HEK293 (cell line): ENCODE data around the gene LOX.

Experiments used
- CTCF ChIA-PET: fragments of 350-600 bp; formaldehyde crosslinking; extraction: SDS; loops from one replicate; lab custom pipeline; 2021; ENCODE audit warnings: antibody characterized with exemption; lab: Yijun Ruan, JAX
- POLR2A ChIA-PET: fragments of 300-600 bp; formaldehyde crosslinking; extraction: SDS; loops from one replicate; lab custom pipeline; 2020; ENCODE audit warnings: antibody characterized with exemption, inconsistent platforms; lab: Yijun Ruan, JAX
- H3K27ac ChIP-seq: fragments of 200-500 bp; sonication (Bioruptor generic); 2 replicates; pipeline ENCODE4 v1.5.1; 2014; ENCODE audit warnings: low read depth, low read length, control low read depth, inconsistent platforms; ENCODE audit errors: extremely low read depth
- H3K36me3 ChIP-seq, 2 experiments: fragments of 200-500 bp in 1 of 2; sonication (Bioruptor generic) in 1 of 2; 1 replicate in 1 of 2; 2 replicates in 1 of 2; pipeline ENCODE4 v1.5.1; 2014 to 2017; ENCODE audit warnings: inconsistent platforms in 2 of 2, low read length in 2 of 2; ENCODE audit not compliant: control insufficient read depth in 2 of 2, insufficient read depth in 1 of 2
- H3K4me1 ChIP-seq: fragments of 200-500 bp; sonication (Bioruptor generic); 2 replicates; pipeline ENCODE4 v1.5.1; 2014; ENCODE audit warnings: mild to moderate bottlenecking, low read length, inconsistent platforms; ENCODE audit not compliant: control insufficient read depth, insufficient read depth
- H3K4me3 ChIP-seq: 2 replicates; pipeline ENCODE4 v1.5.1; 2011; ENCODE audit warnings: low read depth, mild to moderate bottlenecking, control low read depth, low read length, moderate library complexity
- H3K9me3 ChIP-seq: fragments of 200-500 bp; sonication (Bioruptor generic); 2 replicates; pipeline ENCODE4 v1.5.1; 2014; ENCODE audit warnings: low read depth, low read length, inconsistent platforms; ENCODE audit not compliant: control insufficient read depth, insufficient read depth
- GLI2 ChIP-seq: fragments of 450-650 bp; formaldehyde crosslinking; IDR thresholded peaks from 2 replicates; pipeline ENCODE4; 2017; ENCODE audit warnings: missing biosample characterization, missing genetic modification characterization, low read depth, borderline replicate concordance
- KLF1 ChIP-seq: fragments of 450-650 bp; formaldehyde crosslinking; IDR thresholded peaks from 2 replicates; pipeline ENCODE4 v1.5.1; 2016; ENCODE audit warnings: missing biosample characterization, missing genetic modification characterization
- KLF16 ChIP-seq: fragments of 450-650 bp; formaldehyde crosslinking; IDR thresholded peaks from 2 replicates; pipeline ENCODE4 v1.5.1; 2017; ENCODE audit warnings: missing biosample characterization, missing genetic modification characterization
- MZF1 ChIP-seq: fragments of 450-650 bp; formaldehyde crosslinking; IDR thresholded peaks from 2 replicates; pipeline ENCODE4 v1.5.1; 2017; ENCODE audit warnings: missing biosample characterization, missing genetic modification characterization, borderline replicate concordance
- SP3 ChIP-seq: fragments of 450-650 bp; formaldehyde crosslinking; IDR thresholded peaks from 2 replicates; pipeline ENCODE4 v1.5.1; 2016; ENCODE audit warnings: missing biosample characterization, missing genetic modification characterization
- SP7 ChIP-seq: fragments of 450-650 bp; formaldehyde crosslinking; IDR thresholded peaks from 2 replicates; pipeline ENCODE4 v1.5.1; 2016; ENCODE audit warnings: missing biosample characterization, missing genetic modification characterization
- ZBTB17 ChIP-seq: fragments of 450-650 bp; formaldehyde crosslinking; IDR thresholded peaks from 2 replicates; pipeline ENCODE4 v1.5.1; 2016; ENCODE audit warnings: missing biosample characterization, missing genetic modification characterization
- ZNF24 ChIP-seq: fragments of 450-650 bp; formaldehyde crosslinking; IDR thresholded peaks from 2 replicates; pipeline ENCODE4 v1.5.1; 2016; ENCODE audit warnings: missing biosample characterization, missing genetic modification characterization
- ZNF248 ChIP-seq: fragments of 450-650 bp; formaldehyde crosslinking; IDR thresholded peaks from 2 replicates; pipeline ENCODE4 v1.5.1; 2017; ENCODE audit warnings: missing biosample characterization, missing genetic modification characterization
- ZNF274 ChIP-seq, 2 experiments: fragments of 200-500 bp in 1 of 2; fragments of 450-650 bp in 1 of 2; sonication (Bioruptor generic) in 1 of 2; formaldehyde crosslinking in 1 of 2; IDR thresholded peaks; 2 replicates each; pipeline versions ENCODE4 v1.5.1 to v1.6.1; 2014 to 2016; ENCODE audit warnings: borderline replicate concordance in 1 of 2, inconsistent platforms in 1 of 2, low read length in 1 of 2, missing biosample characterization in 1 of 2, missing genetic modification characterization in 1 of 2
- ZNF292 ChIP-seq: fragments of 450-650 bp; formaldehyde crosslinking; IDR thresholded peaks from 2 replicates; pipeline ENCODE4 v1.5.1; 2016; ENCODE audit warnings: low read depth, missing biosample characterization, missing genetic modification characterization, borderline replicate concordance
- ZNF423 ChIP-seq: fragments of 450-650 bp; formaldehyde crosslinking; IDR thresholded peaks from 2 replicates; pipeline ENCODE4 v1.5.1; 2016; ENCODE audit warnings: missing biosample characterization, missing genetic modification characterization
- ZNF48 ChIP-seq: fragments of 450-650 bp; formaldehyde crosslinking; IDR thresholded peaks from 2 replicates; pipeline ENCODE4 v1.5.1; 2016; ENCODE audit warnings: missing biosample characterization, missing genetic modification characterization
- ZNF560 ChIP-seq: fragments of 450-650 bp; formaldehyde crosslinking; IDR thresholded peaks from 2 replicates; pipeline ENCODE4 v1.5.1; 2017; ENCODE audit warnings: missing biosample characterization, missing genetic modification characterization, borderline replicate concordance
- ZNF626 ChIP-seq: fragments of 450-650 bp; sonication (Bioruptor Pico); formaldehyde crosslinking; IDR thresholded peaks from 2 replicates; pipeline ENCODE4 v1.5.1; 2018; ENCODE audit warnings: missing biosample characterization, missing genetic modification characterization, inconsistent platforms
- ZNF629 ChIP-seq: fragments of 450-650 bp; formaldehyde crosslinking; IDR thresholded peaks from 2 replicates; pipeline ENCODE4 v1.5.1; 2017; ENCODE audit warnings: missing biosample characterization, missing genetic modification characterization
- ZNF670 ChIP-seq: fragments of 450-650 bp; formaldehyde crosslinking; IDR thresholded peaks from 2 replicates; pipeline ENCODE4 v1.5.1; 2016; ENCODE audit warnings: missing biosample characterization, missing genetic modification characterization, low read depth
- ZNF843 ChIP-seq: fragments of 450-650 bp; formaldehyde crosslinking; IDR thresholded peaks from 2 replicates; pipeline ENCODE4 v1.5.1; 2016; ENCODE audit warnings: missing biosample characterization, missing genetic modification characterization
- TF ChIP-seq, protein P1 (sequence below): fragments of 450-650 bp; formaldehyde crosslinking; IDR thresholded peaks from 2 replicates; pipeline ENCODE4 v1.5.1; 2017; ENCODE audit warnings: missing biosample characterization, missing genetic modification characterization
- TF ChIP-seq, protein P2 (sequence below): fragments of 450-650 bp; formaldehyde crosslinking; IDR thresholded peaks from 2 replicates; pipeline ENCODE4 v1.5.1; 2016; ENCODE audit warnings: missing biosample characterization, missing genetic modification characterization, low read depth
- TF ChIP-seq, protein P3 (sequence below): fragments of 450-650 bp; formaldehyde crosslinking; IDR thresholded peaks from 2 replicates; pipeline ENCODE4 v1.5.1; 2016; ENCODE audit warnings: missing biosample characterization, missing genetic modification characterization
- TF ChIP-seq, protein P4 (sequence below): fragments of 450-650 bp; formaldehyde crosslinking; conservative IDR thresholded peaks from 2 replicates; pipeline ENCODE4 v1.5.1; 2016; ENCODE audit warnings: low read depth, missing biosample characterization, missing genetic modification characterization

The LOX gene

DNA sequence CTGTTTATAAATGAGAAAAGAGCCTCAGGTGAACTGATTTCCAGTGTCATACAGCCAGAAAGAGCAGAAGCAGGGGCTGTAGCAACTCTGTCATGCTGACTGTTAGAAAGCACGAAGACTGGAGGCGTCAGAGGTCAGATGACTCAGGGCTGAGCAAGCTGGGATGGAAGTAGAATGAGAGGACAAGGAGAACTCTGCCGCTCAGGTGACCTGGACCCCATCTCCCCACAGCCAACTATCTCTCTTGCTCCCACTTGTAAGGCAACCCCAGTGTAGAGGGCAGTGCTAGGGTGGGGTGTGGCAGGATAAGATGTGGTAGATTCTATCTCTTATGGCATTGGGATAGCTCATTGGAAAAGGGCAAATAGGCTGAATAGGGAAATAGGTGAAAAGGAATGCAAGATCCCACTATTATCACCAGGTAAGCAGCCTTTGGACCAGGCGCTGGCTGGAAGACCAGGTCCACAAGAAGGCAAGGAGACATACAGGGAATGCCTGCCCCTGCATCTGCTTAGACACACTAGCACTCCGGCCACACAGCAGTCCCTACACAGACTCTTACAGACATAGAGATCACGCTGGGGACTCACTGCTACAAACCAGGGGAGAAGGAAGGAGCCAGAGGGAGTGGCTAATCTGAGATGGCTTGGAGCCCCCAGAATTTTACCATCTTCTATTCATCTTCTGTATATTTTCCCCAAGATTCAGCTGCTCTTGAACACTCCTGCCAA is 21.2 kb upstream of the LOX start (continued):
- TF ChIP-seq, protein P1, sequence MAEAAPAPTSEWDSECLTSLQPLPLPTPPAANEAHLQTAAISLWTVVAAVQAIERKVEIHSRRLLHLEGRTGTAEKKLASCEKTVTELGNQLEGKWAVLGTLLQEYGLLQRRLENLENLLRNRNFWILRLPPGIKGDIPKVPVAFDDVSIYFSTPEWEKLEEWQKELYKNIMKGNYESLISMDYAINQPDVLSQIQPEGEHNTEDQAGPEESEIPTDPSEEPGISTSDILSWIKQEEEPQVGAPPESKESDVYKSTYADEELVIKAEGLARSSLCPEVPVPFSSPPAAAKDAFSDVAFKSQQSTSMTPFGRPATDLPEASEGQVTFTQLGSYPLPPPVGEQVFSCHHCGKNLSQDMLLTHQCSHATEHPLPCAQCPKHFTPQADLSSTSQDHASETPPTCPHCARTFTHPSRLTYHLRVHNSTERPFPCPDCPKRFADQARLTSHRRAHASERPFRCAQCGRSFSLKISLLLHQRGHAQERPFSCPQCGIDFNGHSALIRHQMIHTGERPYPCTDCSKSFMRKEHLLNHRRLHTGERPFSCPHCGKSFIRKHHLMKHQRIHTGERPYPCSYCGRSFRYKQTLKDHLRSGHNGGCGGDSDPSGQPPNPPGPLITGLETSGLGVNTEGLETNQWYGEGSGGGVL (tag by site-specific recombination): no peak
- TF ChIP-seq GLI2 (tag by site-specific recombination): no peak
- no peak for TF ChIP-seq ZBTB17 (tag by site-specific recombination)
- TF ChIP-seq ZNF843 (tag by site-specific recombination): no peak
- no peak for TF ChIP-seq KLF16 (tag by site-specific recombination)
- no peak for TF ChIP-seq ZNF423 (tag by site-specific recombination)
- TF ChIP-seq, protein P2, sequence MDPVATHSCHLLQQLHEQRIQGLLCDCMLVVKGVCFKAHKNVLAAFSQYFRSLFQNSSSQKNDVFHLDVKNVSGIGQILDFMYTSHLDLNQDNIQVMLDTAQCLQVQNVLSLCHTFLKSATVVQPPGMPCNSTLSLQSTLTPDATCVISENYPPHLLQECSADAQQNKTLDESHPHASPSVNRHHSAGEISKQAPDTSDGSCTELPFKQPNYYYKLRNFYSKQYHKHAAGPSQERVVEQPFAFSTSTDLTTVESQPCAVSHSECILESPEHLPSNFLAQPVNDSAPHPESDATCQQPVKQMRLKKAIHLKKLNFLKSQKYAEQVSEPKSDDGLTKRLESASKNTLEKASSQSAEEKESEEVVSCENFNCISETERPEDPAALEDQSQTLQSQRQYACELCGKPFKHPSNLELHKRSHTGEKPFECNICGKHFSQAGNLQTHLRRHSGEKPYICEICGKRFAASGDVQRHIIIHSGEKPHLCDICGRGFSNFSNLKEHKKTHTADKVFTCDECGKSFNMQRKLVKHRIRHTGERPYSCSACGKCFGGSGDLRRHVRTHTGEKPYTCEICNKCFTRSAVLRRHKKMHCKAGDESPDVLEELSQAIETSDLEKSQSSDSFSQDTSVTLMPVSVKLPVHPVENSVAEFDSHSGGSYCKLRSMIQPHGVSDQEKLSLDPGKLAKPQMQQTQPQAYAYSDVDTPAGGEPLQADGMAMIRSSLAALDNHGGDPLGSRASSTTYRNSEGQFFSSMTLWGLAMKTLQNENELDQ: no peak
- no peak for TF ChIP-seq ZNF248 (tag by site-specific recombination)

DNA sequence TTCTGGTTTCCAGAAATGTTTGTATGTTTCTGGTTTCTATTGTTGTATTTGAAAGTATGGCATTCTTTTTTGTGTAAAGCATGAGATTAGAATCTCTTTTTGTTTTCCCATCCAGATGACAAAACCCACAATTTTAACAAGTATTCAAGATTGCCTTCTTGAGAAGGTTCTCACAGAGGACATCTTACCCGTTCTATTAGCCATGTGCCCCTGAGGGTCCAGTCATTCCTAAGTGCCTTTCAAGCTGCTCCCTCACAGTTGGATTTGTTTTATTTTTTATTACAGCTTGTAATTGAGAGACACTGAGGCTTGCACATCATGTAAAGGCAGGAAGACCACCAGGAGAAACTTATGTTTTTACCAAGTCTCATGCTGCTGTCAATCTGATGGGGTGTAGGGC is 19.3 kb upstream of the LOX start:
- no peak overlapping the region for H3K27ac ChIP-seq
- H3K4me3 ChIP-seq: no peak overlapping the region
- H3K4me1 ChIP-seq: no peaks in the 10 kb centered on the region
- no peaks in the 10 kb centered on the region for H3K36me3 ChIP-seq
- no peaks in the 10 kb centered on the region for H3K9me3 ChIP-seq
- POLR2A ChIA-PET: no interaction called here
- CTCF ChIA-PET: interaction anchor here (0.6 to 0.7 kb wide), 2 partner anchors 23 to 59 kb away, joined by 3 read pairs; no protein-coding TSS in a partner anchor
- TF ChIP-seq ZNF670 (tag by site-specific recombination): no peak
- no peak for TF ChIP-seq ZNF629 (tag by site-specific recombination)
- no peak for TF ChIP-seq ZNF274 (IDR thresholded peaks at IDR 0.05; ENCODE audit: low read length)
- no peak for TF ChIP-seq ZNF274 (tag by site-specific recombination; IDR thresholded peaks at IDR 0.05; ENCODE audit: borderline replicate concordance)
- TF ChIP-seq SP3 (tag by site-specific recombination): no peak
- TF ChIP-seq KLF1 (tag by site-specific recombination): no peak
- TF ChIP-seq, protein P3, sequence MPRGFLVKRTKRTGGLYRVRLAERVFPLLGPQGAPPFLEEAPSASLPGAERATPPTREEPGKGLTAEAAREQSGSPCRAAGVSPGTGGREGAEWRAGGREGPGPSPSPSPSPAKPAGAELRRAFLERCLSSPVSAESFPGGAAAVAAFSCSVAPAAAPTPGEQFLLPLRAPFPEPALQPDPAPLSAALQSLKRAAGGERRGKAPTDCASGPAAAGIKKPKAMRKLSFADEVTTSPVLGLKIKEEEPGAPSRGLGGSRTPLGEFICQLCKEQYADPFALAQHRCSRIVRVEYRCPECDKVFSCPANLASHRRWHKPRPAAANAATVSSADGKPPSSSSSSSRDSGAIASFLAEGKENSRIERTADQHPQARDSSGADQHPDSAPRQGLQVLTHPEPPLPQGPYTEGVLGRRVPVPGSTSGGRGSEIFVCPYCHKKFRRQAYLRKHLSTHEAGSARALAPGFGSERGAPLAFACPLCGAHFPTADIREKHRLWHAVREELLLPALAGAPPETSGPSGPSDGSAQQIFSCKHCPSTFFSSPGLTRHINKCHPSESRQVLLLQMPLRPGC (tag by site-specific recombination): no peak
- no peak for TF ChIP-seq ZNF843 (tag by site-specific recombination)
- TF ChIP-seq, protein P4, sequence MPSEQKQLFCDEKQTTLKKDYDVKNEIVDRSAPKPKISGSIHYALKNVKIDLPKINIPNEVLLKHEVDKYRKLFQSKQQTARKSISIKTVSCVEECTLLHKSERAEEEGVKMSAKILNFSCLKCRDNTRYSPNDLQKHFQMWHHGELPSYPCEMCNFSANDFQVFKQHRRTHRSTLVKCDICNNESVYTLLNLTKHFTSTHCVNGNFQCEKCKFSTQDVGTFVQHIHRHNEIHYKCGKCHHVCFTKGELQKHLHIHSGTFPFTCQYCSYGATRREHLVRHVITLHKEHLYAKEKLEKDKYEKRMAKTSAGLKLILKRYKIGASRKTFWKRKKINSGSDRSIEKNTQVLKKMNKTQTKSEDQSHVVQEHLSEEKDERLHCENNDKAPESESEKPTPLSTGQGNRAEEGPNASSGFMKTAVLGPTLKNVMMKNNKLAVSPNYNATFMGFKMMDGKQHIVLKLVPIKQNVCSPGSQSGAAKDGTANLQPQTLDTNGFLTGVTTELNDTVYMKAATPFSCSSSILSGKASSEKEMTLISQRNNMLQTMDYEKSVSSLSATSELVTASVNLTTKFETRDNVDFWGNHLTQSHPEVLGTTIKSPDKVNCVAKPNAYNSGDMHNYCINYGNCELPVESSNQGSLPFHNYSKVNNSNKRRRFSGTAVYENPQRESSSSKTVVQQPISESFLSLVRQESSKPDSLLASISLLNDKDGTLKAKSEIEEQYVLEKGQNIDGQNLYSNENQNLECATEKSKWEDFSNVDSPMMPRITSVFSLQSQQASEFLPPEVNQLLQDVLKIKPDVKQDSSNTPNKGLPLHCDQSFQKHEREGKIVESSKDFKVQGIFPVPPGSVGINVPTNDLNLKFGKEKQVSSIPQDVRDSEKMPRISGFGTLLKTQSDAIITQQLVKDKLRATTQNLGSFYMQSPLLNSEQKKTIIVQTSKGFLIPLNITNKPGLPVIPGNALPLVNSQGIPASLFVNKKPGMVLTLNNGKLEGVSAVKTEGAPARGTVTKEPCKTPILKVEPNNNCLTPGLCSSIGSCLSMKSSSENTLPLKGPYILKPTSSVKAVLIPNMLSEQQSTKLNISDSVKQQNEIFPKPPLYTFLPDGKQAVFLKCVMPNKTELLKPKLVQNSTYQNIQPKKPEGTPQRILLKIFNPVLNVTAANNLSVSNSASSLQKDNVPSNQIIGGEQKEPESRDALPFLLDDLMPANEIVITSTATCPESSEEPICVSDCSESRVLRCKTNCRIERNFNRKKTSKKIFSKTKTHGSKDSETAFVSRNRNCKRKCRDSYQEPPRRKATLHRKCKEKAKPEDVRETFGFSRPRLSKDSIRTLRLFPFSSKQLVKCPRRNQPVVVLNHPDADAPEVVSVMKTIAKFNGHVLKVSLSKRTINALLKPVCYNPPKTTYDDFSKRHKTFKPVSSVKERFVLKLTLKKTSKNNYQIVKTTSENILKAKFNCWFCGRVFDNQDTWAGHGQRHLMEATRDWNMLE: no peak
- no peak for TF ChIP-seq ZNF560
- no peak for TF ChIP-seq ZNF24 (tag by site-specific recombination)
- TF ChIP-seq ZNF626 (tag by site-specific recombination): no peak
- TF ChIP-seq ZNF292: no peak
- no peak for TF ChIP-seq MZF1
- TF ChIP-seq, protein P2: no peak
- TF ChIP-seq SP7: no peak
- no peak for TF ChIP-seq ZNF48
